Measurements from ENCODE around the gene BHLHE23.
A peak's percentile ranks its signal among the peaks of the same experiment; 100 is the strongest.
"Not testable (repeated sequence)": the region's sequence is repeated elsewhere in the genome, so short reads cannot be mapped to it uniquely, and the experiment has no call there.

The BHLHE23 gene

DNA sequence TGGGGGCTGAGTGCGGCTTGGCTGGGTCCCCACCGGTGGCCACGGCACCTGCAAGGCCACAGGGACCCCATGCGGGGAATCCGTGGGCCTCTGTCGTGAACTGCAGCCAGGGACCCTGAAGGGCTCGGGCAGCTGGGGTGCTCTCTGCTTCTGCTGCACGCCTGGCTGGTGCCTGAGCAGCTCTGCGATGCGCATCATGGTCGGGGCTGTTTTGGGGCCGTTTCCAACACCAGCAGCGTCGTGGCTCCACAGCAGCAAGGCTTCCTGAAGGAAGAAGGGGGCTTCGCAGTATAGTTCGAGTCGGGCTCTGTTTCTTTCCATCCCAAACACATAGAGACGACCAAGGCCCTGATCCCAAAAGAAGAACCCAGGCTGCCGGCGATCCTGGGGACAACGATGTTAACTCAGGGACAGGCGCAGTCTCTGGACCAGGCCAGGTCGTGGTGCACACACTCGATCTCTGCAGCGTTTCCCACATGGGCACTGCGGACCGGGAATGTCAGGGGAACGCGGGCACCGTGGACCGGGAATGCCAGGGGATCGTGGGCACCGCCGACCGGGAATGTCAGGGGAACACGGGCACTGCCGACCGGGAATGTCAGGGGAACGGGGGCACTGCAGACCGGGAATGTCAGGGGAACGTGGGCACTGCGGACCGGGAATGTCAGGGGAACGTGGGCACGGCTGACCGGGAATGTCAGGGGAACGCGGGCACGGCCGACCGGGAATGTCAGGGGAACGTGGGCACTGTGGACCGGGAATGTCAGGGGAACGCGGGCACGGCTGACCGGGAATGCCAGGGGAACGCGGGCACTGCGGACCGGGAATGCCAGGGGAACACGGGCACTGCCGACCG is 36.8 kb upstream of the BHLHE23 start:
- DNase-seq (ENCODE audit: low spot score): no peak
- no peak for FAIRE-seq

GRCh38 chr20:63042448-63043071 is 35.8 kb upstream of the BHLHE23 start:
- FAIRE-seq: no peak

DNA sequence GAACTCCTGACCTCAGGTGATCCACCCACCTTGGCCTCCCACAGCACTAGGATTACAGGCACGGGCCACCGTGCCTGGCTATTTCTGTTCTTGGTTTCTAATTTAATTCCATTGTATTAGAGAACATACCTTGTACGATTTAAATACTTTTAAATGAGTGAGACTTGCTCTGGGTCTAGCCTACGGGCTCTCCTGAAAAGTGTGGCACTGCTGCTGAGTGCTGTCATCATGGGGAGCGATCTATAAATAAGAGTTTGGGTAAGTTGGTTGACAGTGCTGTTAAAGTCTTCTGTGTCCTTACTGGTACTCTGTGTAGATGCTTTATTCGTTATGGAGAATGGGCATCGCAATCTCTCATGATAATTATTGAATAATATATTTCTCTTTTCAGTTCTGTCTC is 35.0 kb upstream of the BHLHE23 start:
- DNase-seq (ENCODE audit: low spot score) (no peak), FAIRE-seq (no peak)

More at GRCh38 chr20:63042448-63043071, 35.8 kb upstream of the BHLHE23 start:
- DNase-seq (ENCODE audit: low spot score): no peak

- FAIRE-seq: peak; percentile 20
- DNase-seq (ENCODE audit: low spot score): peak; percentile 73
These were observed 31.0 kb upstream of the BHLHE23 start for GRCh38 chr20:63037669-63038268.

DNA sequence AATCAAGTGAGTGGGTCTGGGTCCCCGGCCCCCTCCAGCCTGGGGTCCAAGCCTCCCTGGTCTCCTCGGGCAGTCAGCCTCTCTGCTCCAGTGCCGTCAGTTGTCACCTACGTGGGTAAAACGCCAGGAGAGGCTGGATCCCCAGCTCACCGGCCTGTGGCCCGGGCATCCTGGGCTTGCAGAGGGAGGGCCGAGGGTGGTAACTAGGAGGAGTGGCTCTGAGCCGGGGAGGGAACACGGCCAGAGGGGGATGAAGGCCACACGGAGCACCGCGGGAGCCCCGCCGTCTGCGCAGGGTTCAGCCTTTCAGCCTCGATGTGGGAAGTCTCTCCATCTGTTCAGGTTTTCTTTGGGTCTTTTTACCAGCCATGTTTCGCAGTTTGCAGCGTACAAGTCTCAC is 29.5 kb upstream of the BHLHE23 start:
- FAIRE-seq (no peak), DNase-seq (ENCODE audit: low spot score) (no peak)

DNA sequence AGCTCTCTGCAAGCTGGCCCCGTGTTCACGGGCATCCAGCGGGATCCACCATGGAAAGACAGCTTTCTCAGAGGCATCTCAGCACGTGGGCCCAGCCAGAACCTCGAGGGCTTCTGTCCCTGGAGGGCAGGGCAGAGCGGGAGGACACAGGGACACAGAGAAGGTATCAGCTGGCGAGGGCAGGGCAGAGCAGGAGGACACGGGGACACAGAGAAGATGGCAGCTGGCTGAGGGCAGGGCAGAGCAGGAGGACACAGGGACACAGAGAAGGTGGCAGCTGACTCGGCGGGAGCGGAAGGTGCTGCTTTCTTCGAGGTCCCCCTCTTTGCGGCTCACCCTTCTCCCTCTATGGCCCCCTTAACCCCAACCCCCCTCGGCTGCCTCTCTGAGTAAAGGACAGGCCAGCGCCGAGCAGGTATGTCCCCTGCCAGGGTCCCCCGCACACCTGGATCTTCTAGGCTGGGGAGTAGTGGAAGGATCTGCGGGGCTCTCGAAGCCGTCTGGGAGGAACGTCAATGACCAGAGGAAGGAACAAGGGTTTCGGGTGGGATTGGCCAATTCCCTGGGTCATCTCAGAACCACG is 28.9 kb upstream of the BHLHE23 start:
- no peak for FAIRE-seq
- no peak for DNase-seq (ENCODE audit: low spot score)

GRCh38 chr20:63034710-63035602 is 28.2 kb upstream of the BHLHE23 start:
- not testable (repeated sequence) for FAIRE-seq; DNase-seq (ENCODE audit: low spot score)

DNA sequence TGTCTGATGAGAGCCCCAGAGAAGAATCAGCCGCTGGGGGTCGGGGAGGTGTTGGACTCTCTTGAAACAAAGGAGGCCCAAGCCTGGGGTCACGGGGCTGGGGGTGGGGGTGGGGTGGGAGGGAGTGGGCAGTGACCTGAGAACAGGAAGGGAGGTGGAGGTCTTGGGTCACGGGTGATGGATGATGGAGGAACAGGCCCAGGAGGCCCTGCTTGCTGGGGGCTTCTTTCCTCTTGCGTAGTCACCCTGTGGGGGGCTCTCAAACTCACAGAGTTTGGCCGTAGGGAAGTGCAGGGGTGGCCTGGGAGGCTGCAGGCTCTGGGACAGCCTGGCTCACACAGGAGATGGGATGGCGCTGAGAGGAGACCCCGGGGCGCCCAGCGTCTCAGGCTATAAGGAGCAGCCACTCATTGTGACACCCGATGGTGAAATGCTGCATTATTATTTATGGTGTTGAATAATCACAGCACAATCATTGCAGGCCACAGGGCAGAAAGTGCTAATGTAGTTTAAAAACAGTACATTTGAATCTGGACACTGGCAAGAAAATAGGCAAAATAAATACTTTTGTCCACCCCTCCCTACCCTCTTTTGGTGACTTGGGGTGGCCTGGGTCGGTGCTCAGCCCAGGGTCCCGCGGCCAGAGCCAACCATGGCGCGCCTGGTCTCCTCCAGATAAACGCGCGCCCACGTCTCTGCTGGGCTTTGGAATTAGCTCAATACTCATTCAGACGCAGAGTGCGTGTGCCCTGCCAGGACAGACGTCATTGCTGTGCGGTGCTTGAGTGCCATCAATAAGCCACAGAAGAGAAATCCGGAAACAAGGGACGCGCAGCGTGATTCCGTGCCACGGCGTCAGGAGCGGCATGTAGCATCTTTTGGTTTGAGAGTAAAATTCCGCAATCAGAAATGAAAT is 27.3 kb upstream of the BHLHE23 start:
- DNase-seq (ENCODE audit: low spot score) (no peak), FAIRE-seq (no peak)

DNA sequence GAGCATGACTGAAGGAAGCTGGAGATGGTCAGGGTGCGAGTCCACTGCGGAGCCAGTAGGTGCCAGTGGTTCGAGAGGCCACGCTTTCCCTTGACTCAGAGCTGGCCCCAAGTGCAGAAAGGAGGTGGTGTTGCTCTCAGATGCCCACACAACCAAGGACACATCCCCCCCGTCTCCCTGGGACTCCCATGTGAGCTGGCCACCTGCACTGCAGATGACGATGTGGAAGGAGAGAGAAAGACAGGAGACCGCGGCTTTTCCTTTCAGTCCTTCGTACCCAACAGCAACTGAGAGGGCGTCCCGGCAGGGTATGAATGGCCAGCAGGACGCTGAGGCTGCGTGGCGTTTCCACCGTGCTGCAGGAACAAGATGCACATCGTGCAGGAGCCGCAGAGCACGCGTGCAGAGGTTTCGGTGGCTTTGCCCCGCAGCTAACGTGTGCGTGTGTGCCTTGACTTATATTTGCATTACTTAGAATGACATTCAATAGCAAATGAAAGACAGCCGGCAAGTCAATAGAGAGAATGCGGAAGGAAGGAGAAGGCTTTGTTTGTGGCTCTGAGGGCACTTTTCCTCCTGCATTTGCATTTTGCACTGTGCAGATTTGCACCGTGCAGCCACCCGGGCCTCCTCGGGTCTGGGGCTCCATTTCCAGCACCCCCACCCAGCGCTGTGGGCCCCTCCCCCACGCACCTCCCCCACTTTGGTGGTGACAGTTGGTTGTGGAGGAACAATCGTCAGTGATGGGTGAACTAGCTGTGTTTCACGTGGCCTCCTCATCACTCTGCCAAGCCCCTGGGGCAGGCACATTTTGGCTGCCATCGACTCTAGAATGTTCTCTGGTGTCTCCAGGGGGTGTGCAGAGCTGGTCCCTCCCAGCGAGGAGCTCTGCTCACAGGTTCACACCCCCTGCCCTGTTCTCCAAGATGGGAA is 26.4 kb upstream of the BHLHE23 start:
- DNase-seq (ENCODE audit: low spot score): no peak
- FAIRE-seq: peak; percentile 81

- FAIRE-seq (no peak), DNase-seq (ENCODE audit: low spot score) (no peak)
These were observed 25.4 kb upstream of the BHLHE23 start for GRCh38 chr20:63032026-63032800.

DNA sequence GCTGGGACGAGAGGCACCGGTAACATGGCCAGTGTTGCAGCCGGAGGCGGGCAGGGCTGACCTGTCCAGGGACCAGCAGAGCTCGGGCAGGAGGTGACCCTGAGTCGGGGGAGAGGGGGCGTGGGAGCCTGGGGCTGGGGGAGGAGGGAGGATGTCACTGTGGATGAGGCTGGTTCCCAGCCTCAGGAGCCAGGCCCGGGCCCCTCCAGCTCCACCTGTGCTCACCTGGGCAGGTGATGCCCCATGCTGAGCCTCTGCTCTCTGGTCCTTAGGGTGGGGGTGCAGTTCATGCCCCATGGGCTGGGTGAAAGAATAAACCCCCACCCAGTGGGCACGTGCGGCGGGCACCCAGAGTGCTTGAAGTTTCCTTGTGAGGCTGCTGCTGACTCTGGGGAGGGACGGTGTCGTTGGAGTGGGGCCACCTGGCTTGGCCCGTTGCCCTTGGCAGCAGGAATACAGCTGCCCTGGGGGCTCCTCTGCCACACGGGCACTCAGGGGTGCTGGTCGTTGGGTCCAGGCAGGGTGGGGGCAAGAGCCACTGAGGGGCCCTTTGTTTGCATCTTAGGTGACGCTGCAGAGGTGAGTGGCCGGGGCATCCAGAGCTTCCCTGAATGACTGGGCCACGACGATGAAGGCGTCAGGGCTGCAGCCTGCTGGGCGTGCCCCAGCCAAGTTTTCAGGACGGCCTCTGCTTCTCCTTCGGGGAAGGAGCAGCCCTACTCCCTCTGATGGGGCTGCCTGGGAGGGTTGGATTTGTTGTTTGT is 24.7 kb upstream of the BHLHE23 start:
- FAIRE-seq: no peak
- DNase-seq (ENCODE audit: low spot score): no peak

GRCh38 chr20:63029358-63030121 is 22.8 kb upstream of the BHLHE23 start:
- peak; percentile 70 for DNase-seq (ENCODE audit: low spot score)
- peak; percentile 83 for FAIRE-seq

GRCh38 chr20:63028461-63028921 is 21.7 kb upstream of the BHLHE23 start:
- no peak for FAIRE-seq
- no peak for DNase-seq (ENCODE audit: low spot score)

- peak; percentile 66 for DNase-seq (ENCODE audit: low spot score)
- FAIRE-seq: no peak
These were observed 21.2 kb upstream of the BHLHE23 start for GRCh38 chr20:63027922-63028389.

DNA sequence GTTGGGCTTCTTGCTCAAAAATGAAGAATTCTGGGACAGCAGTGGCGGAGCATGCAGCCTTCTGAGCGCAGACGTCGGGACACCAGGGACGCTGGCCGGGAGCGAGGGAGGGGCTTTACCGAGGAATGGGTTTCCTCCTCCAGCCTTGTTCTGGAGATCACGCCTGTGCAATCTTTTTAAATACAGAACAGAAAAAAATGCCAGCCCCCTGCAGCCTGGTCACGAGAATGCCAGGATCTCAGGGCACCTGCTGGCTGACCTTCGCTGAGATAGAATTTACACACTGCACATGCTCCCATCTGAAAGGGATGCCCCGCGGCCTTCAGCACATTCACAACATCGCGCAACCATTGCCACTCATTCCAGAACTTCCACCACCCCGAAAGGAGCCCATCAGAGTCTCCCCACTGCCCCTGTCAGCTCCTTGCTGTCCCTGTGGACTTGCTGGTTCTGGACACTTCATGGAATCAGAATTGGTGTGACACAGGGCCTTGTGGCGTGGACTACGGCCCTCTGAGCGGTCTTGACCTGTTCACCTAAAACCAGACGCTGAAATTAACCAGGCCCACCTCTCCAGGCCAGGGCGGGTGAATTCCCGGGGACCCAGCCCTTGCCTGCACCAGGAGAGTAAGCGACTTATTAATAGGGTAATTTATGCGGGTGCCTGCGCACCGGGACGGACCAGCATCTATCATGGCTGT is 20.6 kb upstream of the BHLHE23 start:
- FAIRE-seq (no peak), DNase-seq (ENCODE audit: low spot score) (no peak)
